NCI-H748 treated with DMSO at 0.1 percent for 48 hours (cell line): Measurements from ENCODE around the gene NDUFA12.

ENCODE experiments used
- DNase-seq: peaks from one replicate; lab custom pipeline; 2025; lab: John Stamatoyannopoulos, UW

The NDUFA12 gene

GRCh38 chr12:94980577-94980976 lies 22.9 kb downstream of the NDUFA12 start:
- DNase-seq = no peak

DNA sequence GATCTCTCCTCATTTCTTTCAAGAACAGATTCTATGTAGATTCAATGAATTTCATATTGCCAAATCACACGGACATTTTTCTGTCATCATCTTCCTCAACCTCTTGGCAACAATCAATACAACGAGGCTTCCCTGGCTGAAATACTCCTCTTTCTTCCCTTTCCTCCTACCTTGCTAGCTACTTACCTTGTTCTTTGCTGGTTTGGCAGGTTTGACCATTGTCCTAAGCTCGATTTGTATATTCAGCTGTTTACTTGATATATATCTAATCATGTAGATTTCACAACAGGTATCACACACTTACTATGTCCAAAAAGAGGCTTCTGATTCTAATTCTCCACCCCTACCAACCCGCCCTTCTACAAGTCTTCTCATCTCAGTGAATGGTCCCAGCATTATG lies 23.6 kb downstream of the NDUFA12 start:
- DNase-seq = no peak

DNA sequence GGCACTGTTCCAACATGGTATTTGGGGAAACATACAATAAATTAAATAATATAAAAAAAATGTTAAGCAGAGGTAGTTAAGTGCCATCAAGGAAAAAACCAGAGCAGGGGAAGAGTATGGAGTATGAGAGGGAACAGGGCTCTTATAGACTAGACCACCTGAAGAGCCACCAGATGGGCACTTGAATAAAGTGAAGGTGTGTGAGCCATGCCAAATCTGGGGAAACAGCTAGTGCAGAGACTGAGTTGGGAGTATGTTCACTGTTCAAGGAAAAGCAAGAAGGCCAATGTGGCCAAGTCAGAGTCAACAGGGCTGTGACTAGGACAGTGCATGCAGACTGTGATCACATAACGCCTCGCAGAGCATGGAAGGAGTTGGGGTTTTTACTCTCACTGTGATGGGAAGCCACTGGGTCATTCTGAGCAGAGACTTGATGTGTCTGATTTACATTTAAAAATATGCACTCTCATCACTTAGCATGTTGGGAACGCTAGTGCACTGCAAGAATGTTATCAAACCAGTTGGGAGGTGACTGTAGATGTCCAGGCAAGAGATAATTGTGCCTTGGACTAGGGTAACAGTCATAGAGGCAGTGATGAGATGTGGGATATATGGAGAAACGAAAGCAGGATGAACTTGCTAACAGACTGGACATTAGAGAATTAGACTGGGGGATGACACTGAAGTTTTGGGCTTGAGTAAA lies 25.6 kb downstream of the NDUFA12 start:
- DNase-seq = no peak

- DNase-seq = no peak
These were observed 30.3 kb downstream of the NDUFA12 start for GRCh38 chr12:94973221-94973620.

DNA sequence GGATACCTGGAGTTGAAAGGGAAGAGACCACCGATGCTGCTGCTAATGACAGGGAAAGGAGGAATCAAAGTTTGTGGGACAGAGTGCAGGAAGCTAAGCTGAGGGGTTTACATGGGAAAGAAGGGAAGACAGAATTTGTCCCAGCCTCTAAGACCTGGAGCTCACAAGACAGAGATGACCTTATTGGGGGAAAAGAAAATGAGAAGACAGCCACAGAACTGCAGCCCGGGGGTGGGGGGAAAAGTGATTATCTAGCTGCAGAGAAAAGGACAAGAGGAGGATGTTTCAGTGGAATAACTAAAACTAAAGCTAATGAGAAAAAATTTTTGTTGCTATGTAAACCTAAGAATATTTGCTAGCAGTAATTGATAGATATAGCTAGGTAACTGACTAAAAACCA lies 30.7 kb downstream of the NDUFA12 start:
- no peak for DNase-seq

GRCh38 chr12:94971923-94972322 lies 31.6 kb downstream of the NDUFA12 start:
- no peak for DNase-seq

- no peak for DNase-seq
These were observed 32.9 kb downstream of the NDUFA12 start for GRCh38 chr12:94970560-94970959.

DNA sequence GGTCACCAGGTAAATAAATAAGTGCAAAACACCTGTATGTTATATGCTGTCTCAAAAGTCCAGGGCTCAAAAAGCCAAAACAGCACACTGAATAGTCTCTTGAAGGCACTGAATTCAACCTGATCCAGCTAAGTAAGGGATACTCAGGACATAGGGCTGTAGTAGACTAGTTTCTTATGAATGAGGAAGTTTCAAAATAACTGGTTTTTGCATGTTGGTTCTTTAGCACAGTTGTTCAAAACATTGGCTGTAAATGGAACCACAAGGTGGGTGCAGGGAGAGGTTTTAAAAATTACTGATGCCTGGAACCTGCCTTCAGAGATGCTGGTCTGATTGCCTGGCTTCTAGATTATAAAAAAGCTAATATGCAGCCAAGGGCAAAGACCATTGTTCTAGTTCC lies 34.1 kb downstream of the NDUFA12 start:
- DNase-seq = no peak

GRCh38 chr12:94965982-94966630 lies 37.4 kb downstream of the NDUFA12 start:
- DNase-seq = no peak

DNA sequence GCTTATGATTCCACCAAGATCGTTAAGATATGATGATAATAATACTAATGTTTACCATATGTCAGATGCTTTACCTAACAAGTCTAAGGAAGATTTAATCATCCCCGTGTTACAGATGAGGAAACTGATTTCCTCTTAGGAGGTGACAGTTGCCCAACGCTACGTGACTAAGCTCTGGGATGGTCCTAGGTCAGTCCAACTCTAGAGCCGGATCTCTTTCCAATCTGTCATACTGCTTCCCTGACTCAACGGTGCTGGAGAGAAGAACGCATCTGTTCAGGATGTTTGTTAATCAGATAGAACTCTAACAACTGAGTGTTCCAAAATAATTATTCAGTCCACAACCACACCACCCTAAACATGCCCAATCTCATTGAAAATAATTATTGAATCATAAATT lies 39.8 kb downstream of the NDUFA12 start:
- DNase-seq = no peak

- DNase-seq = no peak
These were observed 40.8 kb downstream of the NDUFA12 start for GRCh38 chr12:94962670-94963069.

- no peak for DNase-seq
These were observed 41.6 kb downstream of the NDUFA12 start for GRCh38 chr12:94961911-94962310.

GRCh38 chr12:94961256-94961824 lies 42.2 kb downstream of the NDUFA12 start:
- no peak for DNase-seq

GRCh38 chr12:94957006-94957405 lies 46.5 kb downstream of the NDUFA12 start:
- no peak for DNase-seq

GRCh38 chr12:94954948-94955592 lies 48.4 kb downstream of the NDUFA12 start:
- DNase-seq = no peak

DNA sequence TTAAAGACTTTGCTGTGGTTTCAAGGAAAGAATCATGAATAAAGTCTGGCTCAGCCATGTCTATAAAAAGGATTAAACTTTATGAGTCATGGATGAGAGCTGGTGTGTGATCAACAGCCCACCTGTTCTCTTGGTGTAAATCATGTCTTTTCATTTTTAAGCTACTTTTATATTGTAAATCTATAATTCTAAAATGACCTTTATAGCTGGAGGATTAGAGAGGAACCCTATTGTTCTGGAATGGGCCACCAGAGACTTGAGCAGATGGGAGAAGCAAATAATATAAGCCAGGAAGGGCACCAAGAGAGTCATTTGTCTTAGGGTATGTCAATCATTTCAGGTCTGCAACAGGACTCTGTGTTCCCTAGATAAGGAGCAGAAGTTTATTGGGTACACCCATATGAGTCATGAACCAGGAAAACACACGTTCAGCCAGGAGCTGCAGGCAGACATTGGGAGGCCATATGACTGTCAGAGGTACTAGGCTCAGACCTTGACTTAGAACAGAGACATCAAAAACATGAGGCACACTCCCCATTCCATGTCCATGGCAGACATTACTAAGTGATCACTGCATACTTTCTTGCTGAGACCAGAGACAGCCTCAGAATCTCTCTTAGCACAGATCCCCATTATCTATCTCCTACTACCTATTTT lies 49.3 kb downstream of the NDUFA12 start:
- no peak for DNase-seq

GRCh38 chr12:94952325-94952724 lies 51.2 kb downstream of the NDUFA12 start:
- no peak for DNase-seq

- DNase-seq = no peak
These were observed 52.2 kb downstream of the NDUFA12 start for GRCh38 chr12:94951071-94951934.

- no peak for DNase-seq
These were observed 55.2 kb downstream of the NDUFA12 start for GRCh38 chr12:94948232-94948810.

GRCh38 chr12:94942663-94943062 lies 60.8 kb downstream of the NDUFA12 start:
- DNase-seq = no peak

GRCh38 chr12:94941440-94941862 lies 62.0 kb downstream of the NDUFA12 start:
- DNase-seq = peak; percentile 39
